HG03558 (cell line): ENCODE results near the gene MMD.
"Not testable (repeated sequence)": the region's sequence is repeated elsewhere in the genome, so short reads cannot be mapped to it uniquely, and the experiment has no call there.

Source experiments
- ATAC-seq: cut with Tn5 transposase; IDR thresholded peaks from one replicate; pipeline ENCODE4 v1.9.1; 2021; ENCODE audit warnings: moderate number of reproducible peaks; ENCODE audit not compliant: unreplicated experiment; ENCODE audit errors: extremely low read depth

Gene MMD

DNA sequence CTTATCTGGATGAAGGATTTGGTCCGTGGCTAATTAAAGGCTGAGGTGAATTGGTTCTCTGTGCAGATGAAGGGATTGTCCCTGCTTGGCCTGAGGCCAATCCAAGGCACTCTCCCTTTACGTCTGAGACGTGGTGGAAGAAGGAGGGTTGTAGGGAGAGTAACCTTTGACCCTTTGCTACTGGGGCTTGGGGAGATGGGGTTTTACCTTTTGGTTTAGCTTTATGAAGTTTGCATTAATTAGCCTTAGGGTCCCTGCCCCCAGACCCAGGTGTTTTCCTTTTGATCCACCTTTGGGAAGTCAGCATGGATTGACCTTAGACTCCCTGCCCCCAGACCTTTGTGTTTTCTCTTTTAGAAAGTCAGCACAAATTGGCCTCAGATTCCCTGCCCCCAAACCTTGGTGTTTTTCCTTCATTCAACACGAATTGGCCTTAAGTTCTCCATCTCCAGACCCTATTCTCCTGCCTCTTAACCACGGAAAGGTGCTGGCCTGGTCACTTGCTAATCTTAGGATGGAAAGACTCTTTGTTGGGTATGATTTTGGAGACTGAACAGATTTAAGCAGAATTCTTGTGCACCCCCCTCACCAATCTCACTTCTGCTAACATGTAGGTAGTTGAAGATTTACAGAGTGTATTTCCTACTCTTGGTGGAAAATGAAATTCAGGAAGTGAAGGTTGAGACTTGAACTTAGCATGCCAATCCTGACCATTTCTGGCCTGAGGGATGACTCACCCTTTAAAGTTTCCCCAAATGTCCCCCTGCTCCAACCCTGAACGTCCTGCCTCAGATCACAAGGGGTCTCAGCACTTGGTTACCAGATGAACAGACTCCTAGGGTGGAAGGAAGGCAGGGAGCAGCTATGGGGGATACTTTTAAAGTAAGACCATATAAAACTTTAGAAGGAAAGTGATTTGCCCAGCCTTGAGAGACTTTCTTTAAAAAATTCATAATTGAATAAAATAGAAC, 23.1 kb upstream of the MMD start:
- ATAC-seq: peak; percentile 61

GRCh38 chr17:55443904-55444303, 22.3 kb upstream of the MMD start:
- ATAC-seq: no peak

DNA sequence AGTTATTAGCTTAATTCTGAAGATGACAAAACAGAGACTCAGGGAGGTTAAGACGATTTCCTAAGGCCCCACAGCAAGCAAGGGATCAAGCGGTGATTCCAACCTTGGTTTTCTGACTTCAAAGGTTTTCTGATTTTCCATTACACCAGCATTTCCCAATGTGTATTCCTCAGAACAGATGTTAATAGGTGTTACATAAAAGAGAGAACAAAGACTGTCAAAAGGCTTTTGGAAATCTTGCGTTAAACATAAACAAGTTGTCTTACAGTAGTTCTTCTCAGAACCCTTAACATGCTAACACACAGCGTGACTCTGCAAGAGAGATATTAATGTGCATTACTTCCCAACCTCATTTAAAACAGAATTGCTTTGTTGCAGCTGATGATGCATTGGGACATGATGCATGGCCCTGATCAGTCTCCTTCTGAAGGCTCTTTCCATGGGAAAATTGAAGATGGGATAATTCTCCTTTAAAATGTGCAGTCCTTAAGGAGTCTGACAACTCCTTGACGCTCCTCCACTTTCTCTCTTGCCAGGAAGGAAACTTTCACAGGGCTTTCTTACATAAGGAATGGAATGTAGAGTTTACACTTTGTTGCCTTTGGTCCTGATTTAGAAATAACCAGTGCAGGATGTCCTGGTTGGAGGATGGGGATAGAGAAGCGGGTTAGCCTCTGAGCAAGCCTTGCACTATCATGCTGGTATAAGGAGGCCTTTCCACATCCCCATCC, 21.5 kb upstream of the MMD start:
- no peak for ATAC-seq

GRCh38 chr17:55442462-55442861, 20.8 kb upstream of the MMD start:
- no peak for ATAC-seq

- no peak for ATAC-seq
Observed at GRCh38 chr17:55441544-55441943, 19.9 kb upstream of the MMD start.

DNA sequence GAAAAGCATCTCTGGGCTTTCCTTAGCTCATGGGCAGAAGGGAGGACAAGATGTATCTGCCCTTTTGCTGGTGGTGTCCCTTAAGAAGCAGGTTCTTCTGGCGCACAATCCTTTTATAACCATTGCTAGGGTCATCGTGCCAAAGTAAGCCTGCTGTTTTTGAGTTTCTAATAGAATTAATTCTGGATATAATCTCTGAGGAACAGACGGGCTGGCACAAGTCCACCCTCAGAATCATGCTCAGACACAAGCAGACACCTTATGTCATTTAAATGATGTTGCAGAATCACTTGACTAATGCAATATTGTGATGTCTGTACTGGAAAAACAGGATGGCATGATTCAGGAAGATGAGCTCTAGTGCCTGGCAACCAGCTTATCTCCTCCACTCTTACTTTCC, 18.8 kb upstream of the MMD start:
- ATAC-seq: no peak

- peak; percentile 37 for ATAC-seq
Observed at GRCh38 chr17:55437159-55437605, 15.5 kb upstream of the MMD start.

DNA sequence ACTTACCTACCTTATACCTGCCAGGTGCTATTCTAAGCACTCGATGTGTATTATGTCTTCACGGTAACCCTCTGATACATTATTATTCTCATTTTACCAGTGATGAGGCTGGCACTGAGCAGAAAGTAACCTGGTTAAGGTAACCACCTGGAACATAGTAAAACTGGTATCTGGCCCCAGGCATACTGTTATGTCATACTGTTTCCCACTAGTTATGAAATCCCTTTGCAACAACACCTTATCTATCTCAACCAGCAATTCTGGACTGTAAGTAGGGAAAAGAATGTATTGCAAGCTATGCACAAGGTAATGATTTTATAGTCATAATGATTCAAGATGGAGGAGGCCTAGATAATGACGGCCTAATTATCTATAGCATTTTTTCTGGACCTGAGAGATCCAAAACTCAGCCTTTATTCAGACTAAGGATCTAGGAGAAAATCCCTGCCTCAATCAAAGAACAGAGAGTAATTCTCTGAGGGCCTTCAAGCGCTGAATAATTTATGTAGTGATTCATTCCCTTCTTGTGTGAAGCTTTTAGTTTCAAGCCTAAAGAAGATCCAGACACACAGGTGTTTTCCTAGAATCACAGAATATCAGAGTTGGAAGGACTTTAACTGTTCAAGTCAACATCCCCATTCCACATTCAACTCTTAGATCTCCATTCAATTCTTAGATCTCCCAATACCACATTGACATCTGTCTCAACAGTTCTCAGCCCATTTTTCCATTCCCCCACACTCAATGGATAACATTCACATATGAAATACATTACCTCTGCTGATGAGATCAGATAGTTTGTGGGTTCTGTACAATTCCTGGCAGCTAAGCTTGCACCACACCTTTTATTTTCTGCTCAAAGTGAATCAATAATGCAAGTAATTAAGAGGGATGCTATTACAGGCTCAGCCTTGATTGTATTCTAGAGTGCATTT, 14.9 kb upstream of the MMD start:
- no peak for ATAC-seq

DNA sequence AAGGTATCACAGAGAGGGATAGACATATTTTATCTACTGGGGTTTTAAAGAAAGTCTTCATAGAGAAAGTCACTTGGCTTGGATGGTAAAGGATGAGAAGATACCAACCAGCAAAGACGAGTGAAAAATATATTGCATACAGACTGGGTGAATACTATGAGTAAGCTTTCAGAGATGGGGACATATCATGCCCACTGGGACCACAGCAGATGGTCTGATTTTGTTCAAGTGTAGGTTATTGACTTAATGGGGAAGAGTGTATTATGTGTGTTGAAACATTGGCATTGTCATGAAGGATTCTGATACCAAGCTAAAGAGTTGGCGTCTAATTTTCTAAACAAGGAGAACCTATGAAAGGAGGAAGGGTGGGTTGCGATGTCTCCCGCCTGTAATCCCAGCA, 13.8 kb upstream of the MMD start:
- ATAC-seq: no peak

DNA sequence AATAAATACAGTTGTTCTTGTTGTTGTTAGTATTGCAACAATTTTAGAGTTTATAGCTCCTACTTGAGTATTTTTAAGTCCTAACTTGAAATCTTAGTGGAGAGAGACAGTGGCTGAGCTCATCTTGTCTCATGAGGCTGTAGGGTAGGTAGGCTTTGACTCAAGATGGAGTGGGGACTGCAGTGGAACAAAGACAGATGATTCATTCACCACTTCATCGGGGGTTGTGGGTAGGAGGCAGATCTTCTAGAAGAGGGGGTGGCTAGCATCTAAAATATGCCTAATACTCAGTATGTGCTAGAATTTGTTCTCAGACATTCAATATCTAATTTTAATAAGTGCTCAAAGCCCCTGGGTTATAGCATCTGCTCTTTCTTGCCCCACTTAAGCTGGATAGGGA, 13.1 kb upstream of the MMD start:
- no peak for ATAC-seq

DNA sequence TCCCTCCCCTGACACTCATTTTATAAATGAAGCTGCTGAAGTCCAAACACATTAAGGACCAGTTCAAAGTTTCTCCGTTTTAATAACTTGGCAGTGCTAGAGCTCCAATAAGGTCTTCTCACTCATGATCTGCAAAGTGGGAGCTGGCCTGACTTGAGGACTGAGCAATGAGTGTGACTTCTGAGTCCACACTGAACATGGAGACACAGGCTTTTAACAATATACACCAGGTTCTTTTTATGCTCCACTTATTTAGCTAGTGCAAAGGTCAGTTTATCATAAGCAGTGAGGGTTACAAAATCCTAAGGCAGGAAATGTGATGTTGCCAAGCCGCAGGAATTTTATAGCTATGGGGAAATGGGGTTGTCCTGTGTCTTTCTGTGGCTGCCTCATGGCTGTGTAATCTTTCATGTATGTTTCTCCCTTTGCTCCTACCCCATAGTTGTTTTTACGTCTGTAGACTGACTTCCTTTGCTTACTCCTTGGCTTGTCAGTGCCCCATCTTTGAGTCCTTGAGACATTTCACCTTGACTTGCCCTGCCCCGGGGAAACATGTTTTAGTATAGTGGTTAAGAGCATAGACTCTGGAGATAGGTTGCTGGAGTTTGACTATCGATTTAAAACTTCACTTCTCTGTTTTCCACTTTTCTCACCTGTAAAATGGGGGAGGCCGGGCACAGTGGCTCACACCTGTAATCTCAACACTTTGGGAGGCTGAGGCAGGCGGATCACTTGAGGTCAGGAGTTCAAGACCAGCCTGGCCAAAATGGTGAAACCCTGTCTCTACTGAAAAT, 12.2 kb upstream of the MMD start:
- ATAC-seq: no peak

- ATAC-seq: no peak
Observed at GRCh38 chr17:55433029-55433628, 11.5 kb upstream of the MMD start.

DNA sequence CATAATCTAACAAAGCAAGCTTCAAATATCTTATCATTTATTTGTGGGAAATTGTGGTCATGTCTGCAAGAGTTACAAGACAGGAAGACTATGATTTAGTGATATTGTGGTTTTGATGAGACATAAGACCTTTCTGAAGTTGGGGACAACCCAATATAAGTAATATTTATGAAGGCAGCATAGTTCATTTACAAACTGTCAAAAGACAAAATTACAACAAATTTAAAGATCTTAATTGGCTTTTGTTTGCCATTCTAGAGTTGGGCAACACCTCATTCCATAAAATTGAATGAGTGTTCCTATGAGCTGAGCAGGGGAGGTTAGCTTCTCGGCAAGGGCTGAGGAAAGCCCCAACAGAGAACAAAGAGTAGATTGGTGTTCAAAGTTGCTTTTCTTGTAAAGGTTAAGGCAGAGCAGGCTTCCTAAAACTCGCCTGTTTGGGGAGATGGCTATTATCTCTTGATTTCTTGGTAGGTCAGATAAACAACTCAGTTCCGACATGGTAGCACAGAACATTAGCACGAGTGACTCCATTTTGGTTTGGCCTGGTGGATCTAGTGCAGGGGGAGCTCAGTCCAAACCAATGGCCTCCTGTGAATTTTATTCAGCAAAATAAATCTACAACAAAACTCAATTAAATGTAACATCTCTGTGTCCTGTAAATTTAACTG, 10.9 kb upstream of the MMD start:
- ATAC-seq: no peak

DNA sequence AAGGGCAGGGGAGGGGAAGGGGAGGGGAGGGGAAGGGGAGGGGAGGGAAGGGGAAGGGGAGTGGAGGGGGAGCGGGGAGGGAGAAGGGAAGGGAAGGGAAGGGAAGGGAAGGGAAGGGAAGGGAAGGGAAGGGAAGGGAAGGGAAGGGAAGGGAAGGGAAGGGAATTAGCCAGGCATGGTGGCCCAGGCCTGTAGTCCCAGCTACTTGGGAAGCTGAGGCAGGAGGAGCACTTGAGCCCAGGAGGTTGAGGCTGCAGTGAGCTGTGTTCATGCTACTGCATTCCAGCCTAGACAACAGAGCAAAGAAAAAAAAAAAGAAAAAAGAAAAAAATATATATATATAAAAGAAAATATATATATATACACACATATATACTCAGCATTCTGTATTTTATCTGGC, 10.3 kb upstream of the MMD start:
- ATAC-seq: not testable (repeated sequence)

GRCh38 chr17:55430541-55431288, 9.1 kb upstream of the MMD start:
- ATAC-seq: no peak

GRCh38 chr17:55427587-55427882, 5.9 kb upstream of the MMD start:
- no peak for ATAC-seq

DNA sequence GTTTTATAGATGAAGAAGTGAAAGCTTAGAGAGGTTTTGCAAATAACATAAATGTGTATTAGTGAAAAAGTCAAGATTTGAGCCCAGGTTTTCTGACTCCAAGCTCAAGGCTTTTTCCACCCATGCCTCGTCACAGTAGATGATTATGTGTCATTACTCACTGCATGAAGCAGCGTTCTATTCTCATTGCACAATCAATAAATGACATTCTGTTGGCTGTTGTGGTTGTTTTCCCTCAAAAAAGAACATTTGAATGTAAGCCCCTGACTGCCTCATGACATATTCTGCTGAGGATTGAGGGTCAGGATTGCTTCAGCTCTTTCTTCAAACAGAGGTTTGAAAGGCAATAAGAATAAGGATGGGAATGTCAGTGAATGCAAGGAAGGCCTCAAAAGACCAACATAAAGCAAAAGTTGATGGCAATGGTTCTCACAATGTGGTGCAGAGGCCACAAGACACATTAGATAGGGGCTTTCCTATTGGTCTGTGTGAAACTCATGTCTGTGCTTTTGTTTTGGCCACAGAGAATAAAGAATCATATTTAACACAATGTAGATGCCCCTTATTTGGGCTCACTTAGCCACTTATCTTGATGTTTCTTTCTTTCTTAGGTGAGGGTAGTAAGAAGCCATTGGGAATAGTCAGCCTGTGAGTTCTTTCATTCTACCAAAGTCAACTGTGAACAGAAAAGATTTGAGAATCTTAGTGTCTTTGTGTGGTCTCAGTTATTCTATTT, 5.4 kb upstream of the MMD start:
- ATAC-seq: no peak
